Measurements from ENCODE around the gene NBAS.

GRCh38 chr2:15608392-15608761 is 47.2 kb upstream of the NBAS start:
- TF ChIP-seq ZNF549 (tag by site-specific recombination; IDR thresholded peaks at IDR 0.05) (no peak), CTCF (tag by site-specific recombination; IDR thresholded peaks at IDR 0.05) (no peak), ZNF629 (tag by site-specific recombination; IDR thresholded peaks at IDR 0.05) (no peak), ZNF184 (tag by site-specific recombination; IDR thresholded peaks at IDR 0.05) (no peak), ZNF521 (tag by site-specific recombination; IDR thresholded peaks at IDR 0.05) (no peak), YY1 (tag by site-specific recombination; IDR thresholded peaks at IDR 0.05) (no peak), MYNN (tag by site-specific recombination; IDR thresholded peaks at IDR 0.05; ENCODE audit: borderline replicate concordance) (no peak)
